GM12878 (cell line): ENCODE data around the gene SLC13A3.

ENCODE experiments used
- BCLAF1 ChIP-seq: fragments of 450-650 bp; IDR thresholded peaks from 2 replicates; pipeline ENCODE4 v1.6.1; 2017; ENCODE audit warnings: antibody characterized with exemption, mild to moderate bottlenecking, moderate library complexity
- CTCF ChIP-seq, 3 experiments: IDR thresholded peaks in 2 of 3; conservative IDR thresholded peaks in 1 of 3; 2 replicates each; pipeline ENCODE4 v1.5.1; 2011; ENCODE audit warnings: low read depth in 3 of 3, low read length in 3 of 3, mild to moderate bottlenecking in 3 of 3, control low read depth in 2 of 3, moderate library complexity in 2 of 3, inconsistent platforms in 1 of 3, mixed read lengths in 1 of 3; ENCODE audit not compliant: control insufficient read depth in 2 of 3, insufficient read depth in 1 of 3; ENCODE audit errors: extremely low read depth in 1 of 3
- EZH2 ChIP-seq: IDR thresholded peaks from 2 replicates; pipeline ENCODE4 v1.6.1; 2012; ENCODE audit warnings: low read depth, mild to moderate bottlenecking, control low read depth, inconsistent platforms, low read length, borderline replicate concordance; ENCODE audit not compliant: control insufficient read depth
- KDM1A ChIP-seq: fragments of 200-600 bp; sonication (generic); IDR thresholded peaks from 2 replicates; pipeline ENCODE4 v1.6.1; 2016; ENCODE audit warnings: borderline replicate concordance
- POLR2A ChIP-seq: IDR thresholded peaks from 2 replicates; pipeline ENCODE4 v1.6.1; 2011; ENCODE audit warnings: low read depth, mild to moderate bottlenecking, low read length
- TCF12 ChIP-seq: IDR thresholded peaks from 2 replicates; pipeline ENCODE4 v1.6.1; 2011; ENCODE audit warnings: low read depth, mild to moderate bottlenecking, low read length

GRCh38 chr20:46663531-46663930, 12.3 kb upstream of the SLC13A3 start:
- no peak for TF ChIP-seq TCF12
- no peak for TF ChIP-seq POLR2A
- TF ChIP-seq KDM1A = no peak
- TF ChIP-seq CTCF (IDR thresholded peaks at IDR 0.05 in 2 of 3, conservative IDR thresholded peaks at IDR 0.05 in 1 of 3; ENCODE audit: control insufficient read depth in 2 of 3, extremely low read depth in 1 of 3, insufficient read depth in 1 of 3, low read depth in 3 of 3, low read length in 3 of 3) = no peak
- TF ChIP-seq BCLAF1 = no peak
- TF ChIP-seq EZH2 = no peak
